ENCODE measurements around the gene VTCN1.
"Not testable (repeated sequence)": the region's sequence is repeated elsewhere in the genome, so short reads cannot be mapped to it uniquely, and the experiment has no call there.

The VTCN1 gene

DNA sequence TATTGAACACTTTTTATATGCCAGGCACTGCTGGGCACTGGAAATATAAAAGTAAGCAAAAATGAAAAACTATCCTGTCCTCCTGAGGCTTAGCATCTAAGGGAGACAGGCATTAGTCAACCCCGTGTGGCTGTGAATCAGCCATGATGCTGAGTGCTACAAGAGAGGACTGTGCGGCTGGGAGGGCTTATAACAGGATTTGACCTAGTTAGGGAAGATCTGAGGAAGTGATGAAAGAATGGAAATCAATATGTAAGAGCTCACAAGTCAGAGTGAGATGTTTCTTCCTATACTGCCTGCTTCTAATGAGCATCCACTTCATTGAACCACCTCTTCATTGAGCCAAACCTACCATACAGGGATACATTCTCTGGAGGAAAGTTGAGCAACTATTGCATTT lies 104.2 kb downstream of the VTCN1 start:
- TF ChIP-seq RARB (CRISPR knock-in tag; IDR thresholded peaks at IDR 0.05) (no peak), ISL1 (CRISPR knock-in tag; IDR thresholded peaks at IDR 0.05) (no peak), SNAI2 (CRISPR knock-in tag; IDR thresholded peaks at IDR 0.05) (no peak), ARNTL (CRISPR knock-in tag; IDR thresholded peaks at IDR 0.05; ENCODE audit: borderline replicate concordance, low read depth) (no peak)
- TF ChIP-seq, protein P1, sequence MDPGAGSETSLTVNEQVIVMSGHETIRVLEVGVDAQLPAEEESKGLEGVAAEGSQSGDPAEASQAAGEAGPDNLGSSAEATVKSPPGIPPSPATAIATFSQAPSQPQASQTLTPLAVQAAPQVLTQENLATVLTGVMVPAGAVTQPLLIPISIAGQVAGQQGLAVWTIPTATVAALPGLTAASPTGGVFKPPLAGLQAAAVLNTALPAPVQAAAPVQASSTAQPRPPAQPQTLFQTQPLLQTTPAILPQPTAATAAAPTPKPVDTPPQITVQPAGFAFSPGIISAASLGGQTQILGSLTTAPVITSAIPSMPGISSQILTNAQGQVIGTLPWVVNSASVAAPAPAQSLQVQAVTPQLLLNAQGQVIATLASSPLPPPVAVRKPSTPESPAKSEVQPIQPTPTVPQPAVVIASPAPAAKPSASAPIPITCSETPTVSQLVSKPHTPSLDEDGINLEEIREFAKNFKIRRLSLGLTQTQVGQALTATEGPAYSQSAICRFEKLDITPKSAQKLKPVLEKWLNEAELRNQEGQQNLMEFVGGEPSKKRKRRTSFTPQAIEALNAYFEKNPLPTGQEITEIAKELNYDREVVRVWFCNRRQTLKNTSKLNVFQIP (CRISPR knock-in tag; IDR thresholded peaks at IDR 0.05; ENCODE audit: borderline replicate concordance, low read depth), result no peak
- TF ChIP-seq, protein P2, sequence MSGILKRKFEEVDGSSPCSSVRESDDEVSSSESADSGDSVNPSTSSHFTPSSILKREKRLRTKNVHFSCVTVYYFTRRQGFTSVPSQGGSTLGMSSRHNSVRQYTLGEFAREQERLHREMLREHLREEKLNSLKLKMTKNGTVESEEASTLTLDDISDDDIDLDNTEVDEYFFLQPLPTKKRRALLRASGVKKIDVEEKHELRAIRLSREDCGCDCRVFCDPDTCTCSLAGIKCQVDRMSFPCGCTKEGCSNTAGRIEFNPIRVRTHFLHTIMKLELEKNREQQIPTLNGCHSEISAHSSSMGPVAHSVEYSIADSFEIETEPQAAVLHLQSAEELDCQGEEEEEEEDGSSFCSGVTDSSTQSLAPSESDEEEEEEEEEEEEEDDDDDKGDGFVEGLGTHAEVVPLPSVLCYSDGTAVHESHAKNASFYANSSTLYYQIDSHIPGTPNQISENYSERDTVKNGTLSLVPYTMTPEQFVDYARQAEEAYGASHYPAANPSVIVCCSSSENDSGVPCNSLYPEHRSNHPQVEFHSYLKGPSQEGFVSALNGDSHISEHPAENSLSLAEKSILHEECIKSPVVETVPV (CRISPR knock-in tag; IDR thresholded peaks at IDR 0.05), result no peak
- TF ChIP-seq, protein P3, sequence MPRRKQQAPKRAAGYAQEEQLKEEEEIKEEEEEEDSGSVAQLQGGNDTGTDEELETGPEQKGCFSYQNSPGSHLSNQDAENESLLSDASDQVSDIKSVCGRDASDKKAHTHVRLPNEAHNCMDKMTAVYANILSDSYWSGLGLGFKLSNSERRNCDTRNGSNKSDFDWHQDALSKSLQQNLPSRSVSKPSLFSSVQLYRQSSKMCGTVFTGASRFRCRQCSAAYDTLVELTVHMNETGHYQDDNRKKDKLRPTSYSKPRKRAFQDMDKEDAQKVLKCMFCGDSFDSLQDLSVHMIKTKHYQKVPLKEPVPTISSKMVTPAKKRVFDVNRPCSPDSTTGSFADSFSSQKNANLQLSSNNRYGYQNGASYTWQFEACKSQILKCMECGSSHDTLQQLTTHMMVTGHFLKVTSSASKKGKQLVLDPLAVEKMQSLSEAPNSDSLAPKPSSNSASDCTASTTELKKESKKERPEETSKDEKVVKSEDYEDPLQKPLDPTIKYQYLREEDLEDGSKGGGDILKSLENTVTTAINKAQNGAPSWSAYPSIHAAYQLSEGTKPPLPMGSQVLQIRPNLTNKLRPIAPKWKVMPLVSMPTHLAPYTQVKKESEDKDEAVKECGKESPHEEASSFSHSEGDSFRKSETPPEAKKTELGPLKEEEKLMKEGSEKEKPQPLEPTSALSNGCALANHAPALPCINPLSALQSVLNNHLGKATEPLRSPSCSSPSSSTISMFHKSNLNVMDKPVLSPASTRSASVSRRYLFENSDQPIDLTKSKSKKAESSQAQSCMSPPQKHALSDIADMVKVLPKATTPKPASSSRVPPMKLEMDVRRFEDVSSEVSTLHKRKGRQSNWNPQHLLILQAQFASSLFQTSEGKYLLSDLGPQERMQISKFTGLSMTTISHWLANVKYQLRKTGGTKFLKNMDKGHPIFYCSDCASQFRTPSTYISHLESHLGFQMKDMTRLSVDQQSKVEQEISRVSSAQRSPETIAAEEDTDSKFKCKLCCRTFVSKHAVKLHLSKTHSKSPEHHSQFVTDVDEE (CRISPR knock-in tag; IDR thresholded peaks at IDR 0.05), result no peak
- no peak for ATAC-seq

DNA sequence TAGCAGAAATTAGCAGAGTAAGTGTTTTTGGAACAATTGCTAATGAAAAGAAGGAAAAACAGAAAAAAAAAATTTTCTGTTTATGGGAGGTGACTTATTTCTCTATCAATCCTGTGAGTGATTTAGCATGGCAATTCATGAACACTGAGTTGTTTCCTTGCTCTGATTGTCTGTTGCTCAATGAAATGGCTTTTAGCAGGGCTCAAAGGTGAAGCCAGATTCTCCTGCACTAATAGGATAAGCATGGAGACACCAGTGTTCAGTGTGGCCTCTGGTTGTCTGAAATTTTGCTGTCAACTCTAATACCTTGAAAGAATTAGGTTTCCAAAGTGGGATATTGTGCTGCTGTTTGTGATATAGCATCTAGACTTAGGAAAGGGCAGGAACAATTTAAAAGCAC lies 105.0 kb downstream of the VTCN1 start:
- TF ChIP-seq ZNF8 (CRISPR knock-in tag; IDR thresholded peaks at IDR 0.05) (no peak), ESRRG (CRISPR knock-in tag; IDR thresholded peaks at IDR 0.05) (no peak), RARB (CRISPR knock-in tag; IDR thresholded peaks at IDR 0.05) (no peak), CSDC2 (CRISPR knock-in tag; IDR thresholded peaks at IDR 0.05) (no peak), ZC3H10 (CRISPR knock-in tag; IDR thresholded peaks at IDR 0.05) (no peak), ZFP3 (CRISPR knock-in tag; IDR thresholded peaks at IDR 0.05) (no peak)
- TF ChIP-seq, protein P4, sequence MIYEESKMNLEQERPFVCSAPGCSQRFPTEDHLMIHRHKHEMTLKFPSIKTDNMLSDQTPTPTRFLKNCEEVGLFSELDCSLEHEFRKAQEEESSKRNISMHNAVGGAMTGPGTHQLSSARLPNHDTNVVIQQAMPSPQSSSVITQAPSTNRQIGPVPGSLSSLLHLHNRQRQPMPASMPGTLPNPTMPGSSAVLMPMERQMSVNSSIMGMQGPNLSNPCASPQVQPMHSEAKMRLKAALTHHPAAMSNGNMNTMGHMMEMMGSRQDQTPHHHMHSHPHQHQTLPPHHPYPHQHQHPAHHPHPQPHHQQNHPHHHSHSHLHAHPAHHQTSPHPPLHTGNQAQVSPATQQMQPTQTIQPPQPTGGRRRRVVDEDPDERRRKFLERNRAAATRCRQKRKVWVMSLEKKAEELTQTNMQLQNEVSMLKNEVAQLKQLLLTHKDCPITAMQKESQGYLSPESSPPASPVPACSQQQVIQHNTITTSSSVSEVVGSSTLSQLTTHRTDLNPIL (CRISPR knock-in tag; IDR thresholded peaks at IDR 0.05; ENCODE audit: low read depth), result no peak
- ATAC-seq, result no peak

DNA sequence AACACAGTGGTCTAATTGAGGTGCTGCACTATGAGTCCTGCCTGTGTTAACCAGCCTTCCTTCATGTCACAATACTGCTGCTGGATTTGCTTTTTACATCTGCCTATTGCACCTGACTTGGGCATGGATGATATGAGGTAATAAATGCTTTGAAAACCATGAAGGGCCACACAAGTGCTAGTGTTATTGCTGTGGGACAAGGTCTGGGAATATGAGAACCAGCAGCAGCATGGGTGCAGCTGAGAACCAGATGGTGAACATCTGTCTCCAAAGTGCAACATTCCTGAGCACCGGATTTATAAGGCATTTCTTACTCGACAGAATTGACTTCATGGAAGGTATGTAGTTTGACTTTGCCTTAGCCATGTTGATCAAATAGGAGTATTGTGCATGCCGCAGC lies 105.7 kb downstream of the VTCN1 start:
- TF ChIP-seq ARNTL (CRISPR knock-in tag; IDR thresholded peaks at IDR 0.05; ENCODE audit: borderline replicate concordance, low read depth) (no peak), ZNF565 (CRISPR knock-in tag; conservative IDR thresholded peaks at IDR 0.05; ENCODE audit: low read depth) (no peak), TOX (CRISPR knock-in tag; IDR thresholded peaks at IDR 0.05; ENCODE audit: borderline replicate concordance) (no peak), RARB (CRISPR knock-in tag; IDR thresholded peaks at IDR 0.05) (no peak), GLIS3 (CRISPR knock-in tag; IDR thresholded peaks at IDR 0.05) (no peak), BACH2 (CRISPR knock-in tag; IDR thresholded peaks at IDR 0.05; ENCODE audit: borderline replicate concordance) (no peak), ISL1 (CRISPR knock-in tag; IDR thresholded peaks at IDR 0.05) (no peak), ZFP3 (CRISPR knock-in tag; IDR thresholded peaks at IDR 0.05) (no peak), ZFP30 (CRISPR knock-in tag; IDR thresholded peaks at IDR 0.05) (no peak), CSDC2 (CRISPR knock-in tag; IDR thresholded peaks at IDR 0.05) (no peak)
- TF ChIP-seq, protein P2 (CRISPR knock-in tag; IDR thresholded peaks at IDR 0.05), result no peak
- no peak for ATAC-seq

DNA sequence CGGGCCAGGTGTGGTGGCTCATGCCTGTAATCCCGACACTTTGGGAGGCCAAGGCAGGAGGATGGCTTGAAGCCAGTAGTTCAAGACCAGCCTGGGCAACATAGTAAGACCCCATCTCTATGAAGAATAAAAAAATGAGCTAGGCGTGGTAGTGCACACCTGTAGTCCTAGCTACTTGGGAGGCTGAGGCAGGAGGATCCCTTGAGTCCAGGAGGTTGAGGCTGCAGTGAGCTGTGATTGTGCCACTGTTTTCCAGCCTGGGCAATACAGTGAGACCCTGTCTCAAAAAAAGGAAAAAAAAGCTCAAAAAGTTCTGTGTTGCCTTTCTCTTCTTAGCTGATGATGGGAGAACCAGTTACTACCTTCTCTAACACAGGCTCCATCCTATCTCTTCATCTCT lies 108.9 kb downstream of the VTCN1 start:
- ATAC-seq, result not testable (repeated sequence)

DNA sequence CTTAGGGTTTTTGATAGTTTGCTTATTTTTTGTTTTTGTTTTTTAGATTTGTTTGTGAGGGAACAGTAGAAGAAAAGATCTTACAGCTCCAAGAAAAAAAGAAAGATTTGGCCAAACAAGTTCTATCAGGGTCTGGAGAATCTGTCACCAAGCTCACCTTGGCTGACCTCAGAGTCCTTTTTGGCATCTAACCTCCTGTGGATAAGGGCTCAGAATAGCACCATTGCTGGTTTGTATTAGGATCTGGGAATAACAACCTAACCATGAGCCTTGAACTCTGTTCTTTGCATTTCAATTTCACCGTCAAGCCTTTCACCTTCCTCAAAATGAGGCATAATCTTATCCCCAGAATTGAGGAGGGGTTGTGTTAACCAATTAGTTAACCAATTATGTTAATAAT lies 109.4 kb downstream of the VTCN1 start:
- no peak for ATAC-seq
- no peak for TF ChIP-seq ISL1 (CRISPR knock-in tag; IDR thresholded peaks at IDR 0.05)
- TF ChIP-seq ZNF70 (CRISPR knock-in tag; IDR thresholded peaks at IDR 0.05), result no peak
- TF ChIP-seq, protein P1 (CRISPR knock-in tag; IDR thresholded peaks at IDR 0.05; ENCODE audit: borderline replicate concordance, low read depth), result no peak
- TF ChIP-seq, protein P3 (CRISPR knock-in tag; IDR thresholded peaks at IDR 0.05), result no peak
- no peak for TF ChIP-seq ZNF565 (CRISPR knock-in tag; conservative IDR thresholded peaks at IDR 0.05; ENCODE audit: low read depth)
- no peak for TF ChIP-seq ZC3H10 (CRISPR knock-in tag; IDR thresholded peaks at IDR 0.05)
- no peak for TF ChIP-seq RARB (CRISPR knock-in tag; IDR thresholded peaks at IDR 0.05)
- TF ChIP-seq, protein P4 (CRISPR knock-in tag; IDR thresholded peaks at IDR 0.05; ENCODE audit: low read depth), result no peak
